ENCODE measurements around the gene LPP.

DNA sequence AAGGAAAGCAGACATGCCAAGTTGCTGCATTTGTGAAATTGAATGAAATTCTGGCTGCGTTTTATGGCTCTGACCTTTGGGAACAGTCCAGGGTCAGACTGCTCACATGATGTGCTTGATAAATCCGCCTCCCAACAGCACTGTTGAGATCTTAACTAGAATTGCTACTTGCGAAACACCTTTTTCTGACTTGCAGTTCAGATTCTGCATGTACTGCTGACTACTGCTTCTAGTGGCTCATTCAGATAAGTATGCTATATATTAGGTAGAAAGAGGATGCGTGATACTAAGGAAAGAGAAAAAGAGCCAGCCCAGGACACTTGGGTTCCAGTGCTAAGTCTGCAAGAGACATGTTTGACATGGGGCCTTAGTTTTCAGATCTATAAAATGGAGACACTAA is 129.4 kb downstream of the LPP start:
- TF ChIP-seq POLR2AphosphoS5 (IDR thresholded peaks at IDR 0.05; ENCODE audit: low read depth, low read length): no peak
- no peak for TF ChIP-seq POLR2A (IDR thresholded peaks at IDR 0.05; ENCODE audit: low read depth, low read length)
- no peak for TF ChIP-seq PAX5 (IDR thresholded peaks at IDR 0.05; ENCODE audit: insufficient read depth, low read length, severe bottlenecking)
- no peak for TF ChIP-seq TAF1 (IDR thresholded peaks at IDR 0.05; ENCODE audit: low read depth, low read length)

Data from GM12891 (cell line).